ENCODE measurements around the gene PELI3. TPM values are rescaled to one million over a fixed set of nuclear protein-coding genes. Genes with fewer than 3 reads are reported as not detected.
"Not testable (repeated sequence)": the region's sequence is repeated elsewhere in the genome, so short reads cannot be mapped to it uniquely, and the experiment has no call there.

Gene PELI3
- total RNA-seq, 2 experiments from 2014 or later: 4.3 to 8.1 TPM

GRCh38 chr11:66426314-66426713 is 40.4 kb upstream of the PELI3 start:
- intact Hi-C loops (cut with micrococcal nuclease; ENCODE audit: unreplicated experiment): no loop called here
- CTCF ChIA-PET (ENCODE audit: unreplicated experiment): no interaction called here
- Histone ChIP-seq H3K27ac (ENCODE audit: low read depth, low read length, poor library complexity, severe bottlenecking) (no peak overlapping the region), H3K4me1 (ENCODE audit: insufficient read depth, low read length, poor library complexity, severe bottlenecking) (no peaks in the 10 kb centered on the region), H3K4me3 (ENCODE audit: low read depth, low read length, poor library complexity, severe bottlenecking) (no peak overlapping the region), H3K4me2 (ENCODE audit: low read length) (no peak overlapping the region), H4K20me1 (ENCODE audit: insufficient read depth, low read length) (no peaks in the 10 kb centered on the region), H3K9me3 (ENCODE audit: low read length) (no peaks in the 10 kb centered on the region), H3K79me2 (ENCODE audit: insufficient read depth, low read depth, low read length) (no peaks in the 10 kb centered on the region), H2AFZ (ENCODE audit: low read length) (no peak overlapping the region), H3K36me3 (ENCODE audit: insufficient read depth, low read length) (no peaks in the 10 kb centered on the region), H3K9me2 (ENCODE audit: insufficient read depth, low read length) (no peaks in the 10 kb centered on the region)
- POLR2A ChIA-PET: no interaction called here
- BruUV-seq (replicated peaks): no TSS peak
- no peak for TF ChIP-seq EZH2phosphoT487 (IDR thresholded peaks at IDR 0.05; ENCODE audit: borderline replicate concordance, low read depth, low read length)
- TF ChIP-seq CTCF (conservative IDR thresholded peaks at IDR 0.05; ENCODE audit: low read length): no peak
- no peak for DNase-seq (ENCODE audit: low spot score)

GRCh38 chr11:66428933-66429332 is 37.8 kb upstream of the PELI3 start:
- ChIA-PET POLR2A (interaction anchor here (0.7 kb wide), 1 partner anchor 56 kb away, joined by 3 read pairs; no protein-coding TSS in a partner anchor), CTCF (ENCODE audit: unreplicated experiment) (interaction anchor here (0.6 kb wide), 1 partner anchor 14 kb away, joined by 6 read pairs; no protein-coding TSS in a partner anchor)
- H3K9me2 ChIP-seq (ENCODE audit: insufficient read depth, low read length): no peaks in the 10 kb centered on the region
- H3K4me2 ChIP-seq (ENCODE audit: low read length): no peak overlapping the region
- no peaks in the 10 kb centered on the region for H3K79me2 ChIP-seq (ENCODE audit: insufficient read depth, low read depth, low read length)
- H3K4me3 ChIP-seq (ENCODE audit: low read depth, low read length, poor library complexity, severe bottlenecking): no peak overlapping the region
- no peaks in the 10 kb centered on the region for H3K4me1 ChIP-seq (ENCODE audit: insufficient read depth, low read length, poor library complexity, severe bottlenecking)
- BruUV-seq (replicated peaks): no TSS peak
- no peak for DNase-seq (ENCODE audit: low spot score)
- TF ChIP-seq EZH2phosphoT487 (IDR thresholded peaks at IDR 0.05; ENCODE audit: borderline replicate concordance, low read depth, low read length): no peak
- TF ChIP-seq CTCF (conservative IDR thresholded peaks at IDR 0.05; ENCODE audit: low read length): no peak
- no peak overlapping the region for H2AFZ ChIP-seq (ENCODE audit: low read length)
- no peaks in the 10 kb centered on the region for H3K9me3 ChIP-seq (ENCODE audit: low read length)
- peaks cover 11% of the 10 kb centered on the region; the same call in 1 of the 2 replicates for H3K36me3 ChIP-seq (ENCODE audit: insufficient read depth, low read length)
- H4K20me1 ChIP-seq (ENCODE audit: insufficient read depth, low read length): no peaks in the 10 kb centered on the region
- no peak overlapping the region for H3K27ac ChIP-seq (ENCODE audit: low read depth, low read length, poor library complexity, severe bottlenecking)
- intact Hi-C loops (cut with micrococcal nuclease; ENCODE audit: unreplicated experiment): no loop called here

GRCh38 chr11:66429983-66430602 is 36.6 kb upstream of the PELI3 start:
- no peaks in the 10 kb centered on the region for H3K79me2 ChIP-seq (ENCODE audit: insufficient read depth, low read depth, low read length)
- POLR2A ChIA-PET: no interaction called here
- intact Hi-C loops (cut with micrococcal nuclease; ENCODE audit: unreplicated experiment): loop anchor here (1.0 to 2.0 kb wide), 2 partner anchors 22 to 43 kb away; no protein-coding TSS in a partner anchor
- CTCF ChIA-PET (ENCODE audit: unreplicated experiment): no interaction called here
- no peaks in the 10 kb centered on the region for H4K20me1 ChIP-seq (ENCODE audit: insufficient read depth, low read length)
- TF ChIP-seq EZH2phosphoT487 (IDR thresholded peaks at IDR 0.05; ENCODE audit: borderline replicate concordance, low read depth, low read length) (no peak), CTCF (conservative IDR thresholded peaks at IDR 0.05; ENCODE audit: low read length) (peak; percentile 93)
- H3K9me2 ChIP-seq (ENCODE audit: insufficient read depth, low read length): no peaks in the 10 kb centered on the region
- no peak overlapping the region for H3K4me2 ChIP-seq (ENCODE audit: low read length)
- H3K9me3 ChIP-seq (ENCODE audit: low read length): no peaks in the 10 kb centered on the region
- H3K4me3 ChIP-seq (ENCODE audit: low read depth, low read length, poor library complexity, severe bottlenecking): no peak overlapping the region
- no peaks in the 10 kb centered on the region for H3K4me1 ChIP-seq (ENCODE audit: insufficient read depth, low read length, poor library complexity, severe bottlenecking)
- no TSS peak for BruUV-seq (replicated peaks)
- DNase-seq (ENCODE audit: low spot score): peak; percentile 73
- no peak overlapping the region for H2AFZ ChIP-seq (ENCODE audit: low read length)
- H3K27ac ChIP-seq (ENCODE audit: low read depth, low read length, poor library complexity, severe bottlenecking): no peak overlapping the region
- H3K36me3 ChIP-seq (ENCODE audit: insufficient read depth, low read length): peaks cover 15% of the 10 kb centered on the region

- H3K4me2 ChIP-seq (ENCODE audit: low read length); POLR2A ChIA-PET; H3K4me3 ChIP-seq (ENCODE audit: low read depth, low read length, poor library complexity, severe bottlenecking); H4K20me1 ChIP-seq (ENCODE audit: insufficient read depth, low read length); H3K27ac ChIP-seq (ENCODE audit: low read depth, low read length, poor library complexity, severe bottlenecking); H3K4me1 ChIP-seq (ENCODE audit: insufficient read depth, low read length, poor library complexity, severe bottlenecking); CTCF ChIA-PET (ENCODE audit: unreplicated experiment); H2AFZ ChIP-seq (ENCODE audit: low read length); H3K9me2 ChIP-seq (ENCODE audit: insufficient read depth, low read length); H3K9me3 ChIP-seq (ENCODE audit: low read length); H3K79me2 ChIP-seq (ENCODE audit: insufficient read depth, low read depth, low read length); BruUV-seq (replicated peaks); DNase-seq (ENCODE audit: low spot score): not testable (repeated sequence)
- peaks cover 27% of the 10 kb centered on the region for H3K36me3 ChIP-seq (ENCODE audit: insufficient read depth, low read length)
- intact Hi-C loops (cut with micrococcal nuclease; ENCODE audit: unreplicated experiment): loop anchor here (2.0 kb wide), 1 partner anchor 44 kb away; no protein-coding TSS in a partner anchor
Observed at GRCh38 chr11:66431287-66431686, 35.4 kb upstream of the PELI3 start.
